Progenitor cell of endocrine pancreas (in vitro differentiated cells): ENCODE data around the gene NRP2. TPM values are rescaled to one million over a fixed set of nuclear protein-coding genes. Genes with fewer than 3 reads are reported as not detected.

ENCODE experiments used
- DNase-seq: peaks from one replicate; pipeline ENCODE4 v3.0.0; 2021; ENCODE audit warnings: low spot score; ENCODE audit not compliant: unreplicated experiment
- H3K27ac Mint-ChIP-seq: 2 replicates; pipeline ENCODE4 v1.8.0; 2021; ENCODE audit warnings: mild to moderate bottlenecking, moderate library complexity, mixed read lengths
- H3K27me3 Mint-ChIP-seq: 2 replicates; pipeline ENCODE4 v1.8.0; 2021; ENCODE audit warnings: mixed read lengths
- H3K36me3 Mint-ChIP-seq: 2 replicates; pipeline ENCODE4 v1.8.0; 2022; ENCODE audit warnings: mixed read lengths; ENCODE audit not compliant: insufficient read depth
- H3K4me1 Mint-ChIP-seq: 2 replicates; pipeline ENCODE4 v1.8.0; 2021; ENCODE audit warnings: low read depth, mixed read lengths
- H3K4me3 Mint-ChIP-seq: 2 replicates; pipeline ENCODE4 v1.8.0; 2021; ENCODE audit warnings: low read depth, mild to moderate bottlenecking, moderate library complexity, mixed read lengths
- H3K9me3 Mint-ChIP-seq: 2 replicates; pipeline ENCODE4 v1.8.0; 2021; ENCODE audit warnings: low read depth, mixed read lengths
- total RNA-seq: library from RNA; stranded (reverse); gene quantifications from 2 replicates; pipeline ENCODE4 v1.2.1, GENCODE V29; 2021
- TF ChIP-seq, protein P1 (sequence below): fragments of 200-600 bp; sonication (generic); IDR thresholded peaks from one replicate; pipeline ENCODE4 v1.5.0; 2021; ENCODE audit warnings: antibody characterized with exemption, mild to moderate bottlenecking; ENCODE audit not compliant: unreplicated experiment

Gene NRP2
- total RNA-seq, 1 donor from 2014 or later = 6.3 TPM

DNA sequence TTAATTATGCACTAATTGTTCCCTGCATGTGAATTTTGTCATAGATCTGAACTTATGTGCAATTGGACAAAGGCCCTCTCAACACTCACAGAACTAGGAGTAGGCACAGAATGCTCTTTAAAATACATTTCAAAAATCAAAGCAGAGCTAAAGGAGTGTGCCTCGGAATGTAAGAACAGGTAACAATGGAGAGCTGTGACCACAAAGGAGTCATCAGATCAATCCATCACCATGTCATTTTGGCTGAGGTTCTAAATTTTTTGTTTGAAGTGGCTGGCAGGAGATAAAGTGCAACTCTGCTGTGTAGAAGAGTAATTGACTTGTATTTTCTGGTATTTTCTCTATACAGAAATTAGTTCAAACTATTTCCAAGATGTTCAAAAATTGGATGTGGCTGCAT is 155.4 kb downstream of the NRP2 start:
- no peak overlapping the region for H3K4me3 Mint-ChIP-seq
- peaks cover 9% of the 10 kb centered on the region for H3K9me3 Mint-ChIP-seq
- peaks cover 8% of the 10 kb centered on the region for H3K27me3 Mint-ChIP-seq
- peak overlapping the region; percentile 51 for H3K27ac Mint-ChIP-seq
- peaks cover 1% of the 10 kb centered on the region for H3K36me3 Mint-ChIP-seq
- H3K4me1 Mint-ChIP-seq = peaks cover 11% of the 10 kb centered on the region
- TF ChIP-seq, protein P1, sequence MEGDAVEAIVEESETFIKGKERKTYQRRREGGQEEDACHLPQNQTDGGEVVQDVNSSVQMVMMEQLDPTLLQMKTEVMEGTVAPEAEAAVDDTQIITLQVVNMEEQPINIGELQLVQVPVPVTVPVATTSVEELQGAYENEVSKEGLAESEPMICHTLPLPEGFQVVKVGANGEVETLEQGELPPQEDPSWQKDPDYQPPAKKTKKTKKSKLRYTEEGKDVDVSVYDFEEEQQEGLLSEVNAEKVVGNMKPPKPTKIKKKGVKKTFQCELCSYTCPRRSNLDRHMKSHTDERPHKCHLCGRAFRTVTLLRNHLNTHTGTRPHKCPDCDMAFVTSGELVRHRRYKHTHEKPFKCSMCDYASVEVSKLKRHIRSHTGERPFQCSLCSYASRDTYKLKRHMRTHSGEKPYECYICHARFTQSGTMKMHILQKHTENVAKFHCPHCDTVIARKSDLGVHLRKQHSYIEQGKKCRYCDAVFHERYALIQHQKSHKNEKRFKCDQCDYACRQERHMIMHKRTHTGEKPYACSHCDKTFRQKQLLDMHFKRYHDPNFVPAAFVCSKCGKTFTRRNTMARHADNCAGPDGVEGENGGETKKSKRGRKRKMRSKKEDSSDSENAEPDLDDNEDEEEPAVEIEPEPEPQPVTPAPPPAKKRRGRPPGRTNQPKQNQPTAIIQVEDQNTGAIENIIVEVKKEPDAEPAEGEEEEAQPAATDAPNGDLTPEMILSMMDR = no peak
- DNase-seq = no peak

DNA sequence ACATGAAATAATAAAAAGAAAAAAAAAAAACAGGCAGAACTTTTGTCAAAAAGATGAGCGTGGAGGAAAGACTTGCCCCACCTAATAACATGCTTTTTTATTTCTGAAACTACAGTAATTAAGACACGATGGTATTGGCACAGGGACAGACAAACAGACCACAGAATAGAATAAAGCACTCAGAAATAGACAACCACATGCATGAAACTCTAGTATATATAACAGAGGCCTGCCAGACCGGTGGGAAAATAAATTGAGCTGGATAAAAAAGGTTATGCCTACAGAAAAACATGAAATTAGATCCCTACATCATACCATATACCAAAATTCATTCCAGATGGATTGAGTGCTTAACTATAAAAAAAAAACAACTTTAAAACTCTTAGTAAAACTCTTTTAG is 163.1 kb downstream of the NRP2 start:
- Mint-ChIP-seq H3K27ac (no peak overlapping the region), H3K9me3 (no peaks in the 10 kb centered on the region), H3K4me1 (no peaks in the 10 kb centered on the region), H3K36me3 (no peaks in the 10 kb centered on the region), H3K27me3 (peaks cover 18% of the 10 kb centered on the region), H3K4me3 (no peak overlapping the region)
- TF ChIP-seq, protein P1 = no peak
- no peak for DNase-seq
